ENCODE data around the gene LOXHD1.

DNA sequence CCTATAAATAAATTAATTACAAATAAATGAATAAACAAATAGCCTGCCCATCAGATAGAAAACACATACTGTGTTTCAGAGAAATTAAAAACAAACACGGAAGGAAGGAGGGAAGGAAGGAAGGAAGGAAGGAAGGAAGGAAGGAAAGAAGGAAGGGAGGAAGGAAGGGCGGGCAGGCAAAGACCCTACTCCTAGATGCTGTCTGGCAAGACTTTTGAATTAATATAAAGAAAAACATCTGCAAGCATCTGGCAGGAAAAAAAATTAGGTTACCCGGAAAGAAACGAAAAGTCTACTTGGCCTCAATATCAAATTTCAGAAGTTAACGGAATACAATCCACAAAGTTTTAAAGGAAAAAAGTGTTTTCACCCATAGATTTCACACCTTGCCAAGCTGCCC, 49.1 kb downstream of the LOXHD1 start:
- TF ChIP-seq, protein P1, sequence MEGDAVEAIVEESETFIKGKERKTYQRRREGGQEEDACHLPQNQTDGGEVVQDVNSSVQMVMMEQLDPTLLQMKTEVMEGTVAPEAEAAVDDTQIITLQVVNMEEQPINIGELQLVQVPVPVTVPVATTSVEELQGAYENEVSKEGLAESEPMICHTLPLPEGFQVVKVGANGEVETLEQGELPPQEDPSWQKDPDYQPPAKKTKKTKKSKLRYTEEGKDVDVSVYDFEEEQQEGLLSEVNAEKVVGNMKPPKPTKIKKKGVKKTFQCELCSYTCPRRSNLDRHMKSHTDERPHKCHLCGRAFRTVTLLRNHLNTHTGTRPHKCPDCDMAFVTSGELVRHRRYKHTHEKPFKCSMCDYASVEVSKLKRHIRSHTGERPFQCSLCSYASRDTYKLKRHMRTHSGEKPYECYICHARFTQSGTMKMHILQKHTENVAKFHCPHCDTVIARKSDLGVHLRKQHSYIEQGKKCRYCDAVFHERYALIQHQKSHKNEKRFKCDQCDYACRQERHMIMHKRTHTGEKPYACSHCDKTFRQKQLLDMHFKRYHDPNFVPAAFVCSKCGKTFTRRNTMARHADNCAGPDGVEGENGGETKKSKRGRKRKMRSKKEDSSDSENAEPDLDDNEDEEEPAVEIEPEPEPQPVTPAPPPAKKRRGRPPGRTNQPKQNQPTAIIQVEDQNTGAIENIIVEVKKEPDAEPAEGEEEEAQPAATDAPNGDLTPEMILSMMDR (IDR thresholded peaks at IDR 0.05) = no peak
- no peak for TF ChIP-seq EZH2 (IDR thresholded peaks at IDR 0.05; ENCODE audit: borderline replicate concordance, insufficient read depth, low read depth, low read length, poor library complexity, severe bottlenecking)

All from B cell (primary cell).